ENCODE measurements around the gene TRIM38. TPM values are rescaled to one million over a fixed set of nuclear protein-coding genes. Genes with fewer than 3 reads are reported as not detected.

The TRIM38 gene
- total and polyA plus RNA-seq, 2 of the 13 experiments (the other 11 are each of a cell fraction or from before 2014, with no cell fraction given) = 2.5 to 3.1 TPM

- TF ChIP-seq FOXJ3 (CRISPR knock-in tag; IDR thresholded peaks at IDR 0.05; ENCODE audit: borderline replicate concordance) (no peak), ZNF570 (CRISPR knock-in tag; IDR thresholded peaks at IDR 0.05; ENCODE audit: borderline replicate concordance) (no peak), ZNF879 (CRISPR knock-in tag; IDR thresholded peaks at IDR 0.05) (no peak), SALL1 (CRISPR knock-in tag; IDR thresholded peaks at IDR 0.05) (peak; percentile 75), ZKSCAN8 (CRISPR knock-in tag; IDR thresholded peaks at IDR 0.05; ENCODE audit: borderline replicate concordance) (no peak), GATAD1 (CRISPR knock-in tag; IDR thresholded peaks at IDR 0.05) (peak; percentile 48; the same call in 1 of the 2 replicates), REPIN1 (CRISPR knock-in tag; IDR thresholded peaks at IDR 0.05; ENCODE audit: borderline replicate concordance, low read depth) (peak; percentile 74; the same call in 1 of the 2 replicates), NR2C2 (CRISPR knock-in tag; IDR thresholded peaks at IDR 0.05; ENCODE audit: borderline replicate concordance) (no peak; the same call in 1 of the 2 replicates), RBM39 (IDR thresholded peaks at IDR 0.05; ENCODE audit: low read depth, low read length, poor library complexity, severe bottlenecking) (peak; percentile 88), ZFP36 (IDR thresholded peaks at IDR 0.05; ENCODE audit: borderline replicate concordance, low read depth, low read length, partially characterized antibody) (no peak), PLRG1 (conservative IDR thresholded peaks at IDR 0.05) (no peak), PAF1 (CRISPR knock-in tag; IDR thresholded peaks at IDR 0.05) (no peak; the same call in 1 of the 2 replicates), ZNF781 (CRISPR knock-in tag; IDR thresholded peaks at IDR 0.05; ENCODE audit: borderline replicate concordance, not compliant biosample characterization) (peak; percentile 85), EEA1 (CRISPR knock-in tag; IDR thresholded peaks at IDR 0.05; ENCODE audit: borderline replicate concordance) (no peak), ZNF337 (CRISPR knock-in tag; IDR thresholded peaks at IDR 0.05; ENCODE audit: borderline replicate concordance, low read depth) (peak; percentile 59; the same call in 1 of the 2 replicates), ZNF354B (CRISPR knock-in tag; IDR thresholded peaks at IDR 0.05) (peak; percentile 29; the same call in 1 of the 2 replicates)
- TF ChIP-seq, protein P1, sequence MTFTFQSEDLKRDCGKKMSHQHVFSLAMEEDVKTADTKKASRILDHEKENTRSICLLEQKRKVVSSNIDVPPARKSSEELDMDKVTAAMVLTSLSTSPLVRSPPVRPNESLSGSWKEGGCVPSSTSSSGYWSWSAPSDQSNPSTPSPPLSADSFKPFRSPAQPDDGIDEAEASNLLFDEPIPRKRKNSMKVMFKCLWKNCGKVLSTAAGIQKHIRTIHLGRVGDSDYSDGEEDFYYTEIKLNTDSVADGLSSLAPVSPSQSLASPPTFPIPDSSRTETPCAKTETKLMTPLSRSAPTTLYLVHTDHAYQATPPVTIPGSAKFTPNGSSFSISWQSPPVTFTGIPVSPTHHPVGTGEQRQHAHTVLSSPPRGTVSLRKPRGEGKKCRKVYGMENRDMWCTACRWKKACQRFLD (CRISPR knock-in tag; IDR thresholded peaks at IDR 0.05; ENCODE audit: borderline replicate concordance) = no peak
- TF ChIP-seq, protein P2, sequence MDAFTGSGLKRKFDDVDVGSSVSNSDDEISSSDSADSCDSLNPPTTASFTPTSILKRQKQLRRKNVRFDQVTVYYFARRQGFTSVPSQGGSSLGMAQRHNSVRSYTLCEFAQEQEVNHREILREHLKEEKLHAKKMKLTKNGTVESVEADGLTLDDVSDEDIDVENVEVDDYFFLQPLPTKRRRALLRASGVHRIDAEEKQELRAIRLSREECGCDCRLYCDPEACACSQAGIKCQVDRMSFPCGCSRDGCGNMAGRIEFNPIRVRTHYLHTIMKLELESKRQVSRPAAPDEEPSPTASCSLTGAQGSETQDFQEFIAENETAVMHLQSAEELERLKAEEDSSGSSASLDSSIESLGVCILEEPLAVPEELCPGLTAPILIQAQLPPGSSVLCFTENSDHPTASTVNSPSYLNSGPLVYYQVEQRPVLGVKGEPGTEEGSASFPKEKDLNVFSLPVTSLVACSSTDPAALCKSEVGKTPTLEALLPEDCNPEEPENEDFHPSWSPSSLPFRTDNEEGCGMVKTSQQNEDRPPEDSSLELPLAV (CRISPR knock-in tag; conservative IDR thresholded peaks at IDR 0.05; ENCODE audit: low read depth) = 0 out of 2 replicates have a peak, but pooled peaks have one; percentile 40
- TF ChIP-seq, protein P3, sequence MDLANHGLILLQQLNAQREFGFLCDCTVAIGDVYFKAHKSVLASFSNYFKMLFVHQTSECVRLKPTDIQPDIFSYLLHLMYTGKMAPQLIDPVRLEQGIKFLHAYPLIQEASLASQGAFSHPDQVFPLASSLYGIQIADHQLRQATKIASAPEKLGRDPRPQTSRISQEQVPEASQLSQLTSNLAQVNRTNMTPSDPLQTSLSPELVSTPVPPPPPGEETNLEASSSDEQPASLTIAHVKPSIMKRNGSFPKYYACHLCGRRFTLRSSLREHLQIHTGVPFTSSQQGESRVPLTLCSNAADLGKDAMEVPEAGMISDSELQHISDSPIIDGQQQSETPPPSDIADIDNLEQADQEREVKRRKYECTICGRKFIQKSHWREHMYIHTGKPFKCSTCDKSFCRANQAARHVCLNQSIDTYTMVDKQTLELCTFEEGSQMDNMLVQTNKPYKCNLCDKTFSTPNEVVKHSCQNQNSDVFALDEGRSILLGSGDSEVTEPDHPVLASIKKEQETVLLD (CRISPR knock-in tag; IDR thresholded peaks at IDR 0.05; ENCODE audit: low read depth) = peak; percentile 66; the same call in 1 of the 2 replicates
- TF ChIP-seq, protein P4, sequence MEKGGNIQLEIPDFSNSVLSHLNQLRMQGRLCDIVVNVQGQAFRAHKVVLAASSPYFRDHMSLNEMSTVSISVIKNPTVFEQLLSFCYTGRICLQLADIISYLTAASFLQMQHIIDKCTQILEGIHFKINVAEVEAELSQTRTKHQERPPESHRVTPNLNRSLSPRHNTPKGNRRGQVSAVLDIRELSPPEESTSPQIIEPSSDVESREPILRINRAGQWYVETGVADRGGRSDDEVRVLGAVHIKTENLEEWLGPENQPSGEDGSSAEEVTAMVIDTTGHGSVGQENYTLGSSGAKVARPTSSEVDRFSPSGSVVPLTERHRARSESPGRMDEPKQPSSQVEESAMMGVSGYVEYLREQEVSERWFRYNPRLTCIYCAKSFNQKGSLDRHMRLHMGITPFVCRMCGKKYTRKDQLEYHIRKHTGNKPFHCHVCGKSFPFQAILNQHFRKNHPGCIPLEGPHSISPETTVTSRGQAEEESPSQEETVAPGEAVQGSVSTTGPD (CRISPR knock-in tag; IDR thresholded peaks at IDR 0.05) = no peak
Observed at GRCh38 chr6:26033085-26033940, 70.7 kb downstream of the TRIM38 start (continued).
